Measurements from ENCODE around the gene IBTK.

DNA sequence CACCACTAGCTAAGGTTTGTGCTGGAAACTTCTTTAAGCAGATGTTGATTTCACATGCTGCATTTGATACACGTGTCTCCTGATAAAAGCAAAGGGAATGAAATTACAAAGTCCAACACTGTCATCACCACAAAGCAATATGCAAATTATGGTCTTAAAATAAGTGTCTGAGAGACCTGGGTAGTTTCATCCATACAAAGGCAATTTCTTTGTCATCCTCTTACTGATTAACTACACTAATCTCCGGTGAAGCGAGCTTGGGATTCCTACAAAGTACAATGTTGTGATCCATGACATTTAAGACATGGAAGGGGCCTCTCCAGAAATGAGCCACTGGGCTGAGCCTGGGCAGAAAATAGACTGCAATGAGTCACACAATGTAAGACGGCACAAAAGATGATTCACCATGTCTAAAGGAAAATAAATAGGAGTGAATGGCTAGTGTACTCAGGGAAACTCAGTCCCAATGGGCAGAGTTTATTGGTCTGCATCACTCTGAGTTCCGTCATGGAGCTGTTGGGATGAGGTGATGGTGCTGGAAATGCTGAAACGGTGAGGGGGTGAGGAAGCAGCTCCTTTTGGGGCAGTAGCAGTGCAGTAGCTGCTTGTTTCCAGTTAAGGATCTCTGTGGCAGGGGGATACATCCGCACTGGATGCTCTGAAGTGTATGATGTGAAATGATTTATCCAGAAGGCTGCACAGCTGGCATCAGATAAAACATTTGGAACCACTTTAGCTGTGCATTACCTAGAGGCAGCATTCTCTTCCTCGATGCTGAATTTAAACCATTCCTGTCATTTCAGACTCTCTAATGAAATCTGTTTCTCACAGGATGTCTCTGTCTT lies 103.3 kb downstream of the IBTK start:
- TF ChIP-seq, protein P1, sequence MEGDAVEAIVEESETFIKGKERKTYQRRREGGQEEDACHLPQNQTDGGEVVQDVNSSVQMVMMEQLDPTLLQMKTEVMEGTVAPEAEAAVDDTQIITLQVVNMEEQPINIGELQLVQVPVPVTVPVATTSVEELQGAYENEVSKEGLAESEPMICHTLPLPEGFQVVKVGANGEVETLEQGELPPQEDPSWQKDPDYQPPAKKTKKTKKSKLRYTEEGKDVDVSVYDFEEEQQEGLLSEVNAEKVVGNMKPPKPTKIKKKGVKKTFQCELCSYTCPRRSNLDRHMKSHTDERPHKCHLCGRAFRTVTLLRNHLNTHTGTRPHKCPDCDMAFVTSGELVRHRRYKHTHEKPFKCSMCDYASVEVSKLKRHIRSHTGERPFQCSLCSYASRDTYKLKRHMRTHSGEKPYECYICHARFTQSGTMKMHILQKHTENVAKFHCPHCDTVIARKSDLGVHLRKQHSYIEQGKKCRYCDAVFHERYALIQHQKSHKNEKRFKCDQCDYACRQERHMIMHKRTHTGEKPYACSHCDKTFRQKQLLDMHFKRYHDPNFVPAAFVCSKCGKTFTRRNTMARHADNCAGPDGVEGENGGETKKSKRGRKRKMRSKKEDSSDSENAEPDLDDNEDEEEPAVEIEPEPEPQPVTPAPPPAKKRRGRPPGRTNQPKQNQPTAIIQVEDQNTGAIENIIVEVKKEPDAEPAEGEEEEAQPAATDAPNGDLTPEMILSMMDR (IDR thresholded peaks at IDR 0.05 in 8 of 11, conservative IDR thresholded peaks at IDR 0.05 in 3 of 11): no peak
- TF ChIP-seq POLR2A (IDR thresholded peaks at IDR 0.05) (no peak), POLR2AphosphoS5 (IDR thresholded peaks at IDR 0.05) (no peak)
